Ammon's horn (tissue), 1 donor: ENCODE data around the gene NEMP1.
A peak's percentile ranks its signal among the peaks of the same experiment; 100 is the strongest.
"Not testable (repeated sequence)": the region's sequence is repeated elsewhere in the genome, so short reads cannot be mapped to it uniquely, and the experiment has no call there.

Experiments used
- DNase-seq: peaks from one replicate; pipeline ENCODE4 v3.0.0-alpha.2; 2016; ENCODE audit warnings: low spot score

Gene NEMP1

GRCh38 chr12:57027011-57027804 is 51.4 kb downstream of the NEMP1 start:
- DNase-seq, result no peak

GRCh38 chr12:57025196-57025595 is 53.4 kb downstream of the NEMP1 start:
- DNase-seq, result no peak

GRCh38 chr12:57022324-57022723 is 56.3 kb downstream of the NEMP1 start:
- not testable (repeated sequence) for DNase-seq

- DNase-seq, result no peak
These were observed 58.4 kb downstream of the NEMP1 start for GRCh38 chr12:57019983-57020719.

GRCh38 chr12:57018906-57019305 is 59.7 kb downstream of the NEMP1 start:
- no peak for DNase-seq

GRCh38 chr12:57018353-57018752 is 60.2 kb downstream of the NEMP1 start:
- DNase-seq, result not testable (repeated sequence)

- no peak for DNase-seq
These were observed 62.2 kb downstream of the NEMP1 start, which contains the start of gene TAC3 for GRCh38 chr12:57016348-57016747. TAC3 (minus strand) TSS chr12:57016529; CDS start chr12:57015797, 732 bp downstream.

GRCh38 chr12:57012600-57013465 is 65.8 kb downstream of the NEMP1 start:
- no peak for DNase-seq

GRCh38 chr12:57011438-57012424 is 66.9 kb downstream of the NEMP1 start:
- no peak for DNase-seq

GRCh38 chr12:57010627-57011247 is 67.9 kb downstream of the NEMP1 start:
- DNase-seq, result no peak

- no peak for DNase-seq
These were observed 68.5 kb downstream of the NEMP1 start for GRCh38 chr12:57009949-57010626.

- peak; percentile 66 for DNase-seq
These were observed 70.4 kb downstream of the NEMP1 start for GRCh38 chr12:57008178-57008577.

GRCh38 chr12:57006809-57007475 is 71.6 kb downstream of the NEMP1 start:
- DNase-seq, result no peak

GRCh38 chr12:57005980-57006808 is 72.4 kb downstream of the NEMP1 start, which contains the start of gene ZBTB39:
ZBTB39 (minus strand) TSS chr12:57006546; CDS start chr12:57004917, 1,629 bp downstream.
- peak; percentile 49 for DNase-seq
